Measurements from ENCODE around the gene FAM120AOS.
"Not testable (repeated sequence)": the region's sequence is repeated elsewhere in the genome, so short reads cannot be mapped to it uniquely, and the experiment has no call there.

The FAM120AOS gene

DNA sequence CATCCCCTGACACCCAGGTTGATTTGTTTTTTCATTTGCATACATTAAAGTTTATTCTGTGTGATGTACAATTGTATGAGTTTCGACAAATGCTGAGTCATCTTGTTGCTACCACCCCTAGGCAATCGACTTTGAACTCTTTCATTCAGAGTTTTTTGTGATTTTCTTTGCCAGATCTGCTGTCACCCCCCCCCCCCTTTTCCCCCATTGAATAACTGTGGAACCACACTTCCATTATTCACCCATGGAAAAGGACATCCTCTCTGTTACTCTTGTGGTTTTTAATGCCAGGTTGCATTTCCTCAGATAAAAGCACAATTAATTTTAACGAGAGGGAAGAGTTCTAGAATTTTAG lies 13.7 kb upstream of the FAM120AOS start:
- DNase-seq (ENCODE audit: low read depth): no peak

DNA sequence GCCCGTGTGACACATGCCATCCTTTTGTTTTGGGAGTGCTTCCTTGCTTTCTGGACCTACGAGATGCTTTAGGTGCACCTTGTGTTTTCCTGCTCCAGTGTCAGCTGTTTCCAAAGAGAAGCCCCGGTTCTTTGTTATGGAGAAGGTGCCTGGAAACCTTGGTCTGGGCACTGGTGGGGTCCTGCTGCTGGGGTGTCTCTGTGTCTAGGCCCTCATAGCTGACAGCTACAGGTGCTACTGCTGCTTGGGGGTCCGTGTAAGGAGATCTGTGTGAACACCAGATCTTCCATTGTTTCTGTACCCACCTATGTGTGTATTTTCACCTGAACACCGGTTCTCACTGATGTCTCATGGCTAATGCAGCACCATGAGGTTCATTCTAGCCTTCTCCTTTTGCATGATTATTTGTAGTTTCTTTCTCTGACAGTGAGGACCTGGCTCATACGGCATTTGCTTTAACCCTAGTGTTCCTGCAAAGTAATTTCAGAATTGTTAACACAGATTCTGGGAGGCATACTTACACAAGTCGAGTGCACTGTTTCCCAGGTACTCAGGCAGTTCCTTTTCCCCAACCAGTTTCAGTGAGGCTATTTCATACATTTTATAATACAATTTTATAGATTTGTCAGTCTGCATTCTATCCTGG lies 13.2 kb upstream of the FAM120AOS start:
- DNase-seq (ENCODE audit: low read depth): no peak

DNA sequence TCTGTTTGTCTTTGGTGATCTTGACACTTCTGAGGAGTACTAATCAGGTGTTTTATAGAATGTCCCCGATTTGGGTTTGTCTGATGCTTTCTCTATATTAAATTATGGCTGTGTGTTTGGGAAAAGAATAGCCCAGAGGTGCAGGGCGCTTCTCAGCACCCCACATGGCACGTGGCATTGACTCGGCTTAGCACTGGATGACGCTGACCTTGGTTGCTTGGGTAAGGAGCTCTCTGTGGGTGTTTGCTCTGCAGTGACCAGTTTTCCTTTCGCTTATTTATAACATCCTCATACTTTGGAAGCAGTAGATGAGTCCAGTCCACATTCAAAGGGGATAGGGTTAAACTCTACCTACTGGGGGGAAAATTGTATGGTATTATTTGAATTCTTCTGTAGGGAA lies 12.5 kb upstream of the FAM120AOS start:
- no peak for DNase-seq (ENCODE audit: low read depth)

DNA sequence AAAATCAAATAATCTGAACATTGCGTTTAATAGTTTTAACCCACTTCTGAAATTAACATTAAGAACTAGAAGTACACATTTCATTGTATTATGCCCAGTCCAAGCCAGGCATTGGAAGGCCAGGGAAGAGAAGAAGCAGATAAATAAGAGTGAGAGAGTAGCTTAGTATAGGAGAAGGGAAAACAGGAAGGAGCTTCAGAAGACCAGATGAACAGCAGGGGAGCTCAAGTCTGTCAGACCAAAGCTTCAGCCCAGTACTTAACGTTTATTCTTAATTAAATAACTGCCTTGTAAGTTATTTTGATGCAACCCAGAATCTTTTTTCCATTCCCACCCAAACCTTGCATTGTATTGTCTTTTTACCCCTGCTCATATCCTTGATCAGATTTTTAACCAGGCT lies 11.5 kb upstream of the FAM120AOS start:
- no peak for DNase-seq (ENCODE audit: low read depth)

GRCh38 chr9:93464395-93464794 lies 11.0 kb upstream of the FAM120AOS start:
- DNase-seq (ENCODE audit: low read depth): no peak

DNA sequence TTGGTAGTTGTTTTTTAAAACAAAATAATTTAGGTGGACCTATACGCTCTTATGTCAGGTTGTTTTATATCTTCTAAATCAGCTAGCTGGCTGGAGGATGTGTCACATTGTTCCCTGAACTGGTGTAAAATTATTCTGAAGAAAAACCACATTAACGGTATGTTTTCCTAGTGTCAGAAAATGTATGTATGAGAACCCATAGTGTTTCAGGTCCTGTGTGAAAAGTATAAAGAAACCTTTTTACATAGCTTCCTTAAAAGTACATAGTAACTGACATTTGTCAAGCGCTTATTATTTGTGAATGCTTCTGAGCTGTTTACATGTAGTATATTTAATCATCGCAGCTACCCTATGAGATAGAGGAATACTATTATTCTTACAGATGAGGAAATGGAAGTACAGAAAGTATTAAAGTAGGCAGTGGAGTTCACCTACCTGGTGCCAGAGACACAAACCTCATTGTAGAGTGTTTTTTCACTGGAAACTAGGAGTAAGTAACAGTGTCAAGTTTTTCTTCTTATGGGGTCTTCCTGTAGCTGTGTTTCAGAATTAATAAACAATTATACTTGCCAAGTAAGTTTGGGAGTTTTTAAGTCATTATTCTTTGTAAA lies 10.4 kb upstream of the FAM120AOS start:
- no peak for DNase-seq (ENCODE audit: low read depth)

DNA sequence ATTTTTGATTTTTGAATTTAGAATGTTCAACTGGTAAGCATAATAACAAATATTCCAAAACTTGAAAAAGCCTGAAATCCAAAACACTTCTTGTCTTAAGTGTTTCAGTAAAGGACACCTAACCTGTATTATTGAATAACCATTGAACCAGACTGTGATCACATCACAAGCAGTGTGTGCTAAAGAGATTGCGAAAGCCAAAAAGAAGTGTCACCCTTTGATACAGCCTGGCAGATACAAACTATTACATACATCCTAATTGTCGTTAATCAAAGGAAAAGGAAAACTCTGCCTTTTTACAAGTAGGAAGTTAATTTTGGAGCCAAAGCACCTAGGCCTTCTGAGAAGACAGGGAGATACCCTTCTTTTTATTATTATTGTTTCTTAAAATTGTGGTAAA lies 8.4 kb upstream of the FAM120AOS start:
- DNase-seq (ENCODE audit: low read depth): no peak

DNA sequence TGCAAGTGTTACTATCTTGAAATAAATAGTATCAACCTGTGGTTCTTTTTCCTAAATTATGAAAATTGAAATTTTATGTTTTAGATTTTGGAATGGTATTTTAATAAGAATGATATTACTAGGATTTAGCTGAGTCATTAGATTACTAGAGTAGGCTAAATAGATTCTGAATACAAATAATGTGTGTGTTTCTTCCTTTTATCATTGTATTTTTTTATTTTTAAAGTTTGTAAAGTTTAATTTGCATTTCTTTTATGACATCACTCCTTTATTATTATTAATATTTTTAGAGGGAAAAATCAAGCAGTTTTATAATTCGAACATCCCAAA lies 8.0 kb upstream of the FAM120AOS start:
- no peak for DNase-seq (ENCODE audit: low read depth)

DNA sequence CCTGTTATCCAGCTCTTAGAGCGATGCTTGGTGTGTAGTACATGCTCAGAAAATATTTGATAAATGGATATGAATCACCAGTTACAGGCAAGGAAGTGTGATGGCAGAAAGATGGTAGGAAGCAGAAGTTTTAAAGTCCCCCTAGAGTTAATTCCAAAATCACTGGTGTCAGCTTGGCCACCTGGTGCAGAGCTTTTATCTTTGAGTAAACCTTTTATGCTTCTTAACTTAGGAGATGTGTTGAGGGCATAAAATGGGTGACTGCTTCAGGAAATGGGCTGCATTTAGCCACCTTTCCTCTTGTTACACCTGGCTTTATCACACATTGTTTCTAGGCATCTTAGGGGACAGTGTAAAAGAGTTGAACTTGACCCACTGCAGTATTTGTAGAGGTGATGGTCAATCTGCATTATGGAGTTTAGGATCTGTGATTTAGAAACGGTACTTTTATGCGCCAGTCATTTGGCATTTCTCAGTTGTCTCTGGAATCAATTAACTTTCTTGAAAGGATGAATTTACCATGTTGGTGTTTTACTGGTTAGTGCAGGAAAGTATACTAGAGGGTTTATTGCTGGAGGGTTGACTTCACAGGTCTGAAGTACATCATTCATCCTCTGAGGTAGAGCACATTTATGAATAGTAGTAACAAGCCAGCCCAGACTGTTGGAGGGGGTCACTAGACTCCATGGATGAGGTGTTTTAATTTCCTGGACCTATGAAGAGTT lies 7.5 kb upstream of the FAM120AOS start:
- DNase-seq (ENCODE audit: low read depth): no peak

DNA sequence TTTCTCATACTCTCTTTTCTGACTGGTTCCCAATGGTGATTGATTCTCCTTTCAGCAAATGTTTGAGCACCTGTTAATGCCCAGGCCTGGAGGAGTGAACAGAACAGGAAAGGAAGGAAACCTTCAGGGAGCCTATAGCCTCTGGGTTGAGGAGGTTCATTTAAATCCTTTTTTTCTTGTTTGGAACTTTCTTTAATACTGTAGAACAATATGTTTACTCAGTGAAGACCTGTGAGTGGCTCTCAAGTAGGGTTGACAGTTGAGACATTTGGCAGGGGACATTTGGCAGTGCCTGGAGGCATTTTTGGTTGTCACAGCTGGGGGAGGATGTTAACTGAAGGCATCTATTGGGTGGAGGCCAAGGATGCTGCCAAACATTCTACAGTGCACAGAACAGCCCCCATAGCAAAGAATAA lies 6.1 kb upstream of the FAM120AOS start:
- no peak for DNase-seq (ENCODE audit: low read depth)

- no peak for DNase-seq (ENCODE audit: low read depth)
These were observed 5.3 kb upstream of the FAM120AOS start for GRCh38 chr9:93458712-93459111.

- DNase-seq (ENCODE audit: low read depth): no peak
These were observed 3.6 kb upstream of the FAM120AOS start for GRCh38 chr9:93457006-93457405.

DNA sequence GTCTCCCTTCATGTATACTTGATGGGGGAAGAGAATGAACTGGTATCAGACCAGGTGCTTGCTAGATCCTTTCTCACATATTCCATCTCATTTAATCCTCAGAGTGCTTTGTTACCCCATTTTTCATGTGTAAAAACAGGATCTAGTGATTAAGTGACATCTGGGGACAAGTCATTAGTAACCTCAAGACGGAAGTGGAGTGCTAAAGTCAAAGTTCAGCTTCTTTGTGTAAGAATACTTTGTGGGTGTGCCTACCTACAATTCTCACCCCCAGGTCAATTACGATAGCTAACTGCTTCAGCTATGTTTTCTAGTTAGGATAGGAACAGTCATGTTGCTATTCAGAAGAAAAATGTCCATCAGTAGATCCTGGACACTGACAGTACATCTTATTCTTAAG lies 3.1 kb upstream of the FAM120AOS start:
- no peak for DNase-seq (ENCODE audit: low read depth)

- no peak for DNase-seq (ENCODE audit: low read depth)
These were observed 2.6 kb upstream of the FAM120AOS start for GRCh38 chr9:93456022-93456421.

GRCh38 chr9:93452710-93453046 lies 703 bp downstream of the FAM120AOS start:
- DNase-seq (ENCODE audit: low read depth): no peak

DNA sequence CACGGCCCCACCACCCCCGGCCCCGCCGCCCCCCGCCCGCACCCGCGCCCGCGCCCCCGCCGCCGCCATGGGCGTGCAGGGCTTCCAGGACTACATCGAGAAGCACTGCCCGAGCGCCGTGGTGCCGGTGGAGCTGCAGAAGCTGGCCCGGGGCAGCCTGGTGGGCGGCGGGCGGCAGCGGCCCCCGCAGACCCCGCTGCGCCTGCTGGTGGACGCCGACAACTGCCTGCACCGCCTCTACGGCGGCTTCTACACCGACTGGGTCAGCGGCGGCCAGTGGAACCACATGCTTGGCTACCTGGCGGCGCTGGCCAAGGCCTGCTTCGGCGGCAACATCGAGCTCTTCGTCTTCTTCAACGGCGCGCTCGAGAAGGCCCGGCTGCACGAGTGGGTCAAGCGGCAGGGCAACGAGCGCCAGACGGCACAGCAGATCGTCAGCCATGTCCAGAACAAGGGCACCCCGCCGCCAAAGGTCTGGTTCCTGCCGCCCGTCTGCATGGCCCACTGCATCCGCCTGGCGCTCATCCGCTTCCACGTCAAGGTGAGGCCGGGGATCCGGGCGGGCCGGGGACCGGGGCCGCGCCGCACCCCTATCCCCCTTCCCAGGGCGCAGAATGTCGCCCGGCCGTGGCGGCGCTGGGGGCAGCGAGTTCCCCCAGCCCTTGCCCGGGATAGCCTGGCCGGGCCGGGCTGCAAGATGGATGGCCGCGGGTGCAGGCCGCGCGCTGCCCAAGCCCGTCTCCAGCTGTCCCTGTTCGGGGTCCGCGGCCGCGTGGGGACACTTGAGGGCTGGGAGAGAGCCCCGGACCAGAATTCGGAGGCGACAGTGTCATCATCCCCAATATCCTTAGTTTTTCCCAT lies 1.3 kb downstream of the FAM120AOS start:
- DNase-seq (ENCODE audit: low read depth): peak; percentile 17

GRCh38 chr9:93450945-93451815 lies 2.2 kb downstream of the FAM120AOS start, which contains the start of gene FAM120A:
Gene FAM120A, plus strand, starts transcription at chr9:93451685. Its CDS starts 231 bp downstream, at chr9:93451916.
- DNase-seq (ENCODE audit: low read depth): peak; percentile 83

- DNase-seq (ENCODE audit: low read depth): no peak
These were observed 5.7 kb downstream of the FAM120AOS start for GRCh38 chr9:93447655-93448054.

GRCh38 chr9:93446073-93446472 lies 7.3 kb downstream of the FAM120AOS start:
- DNase-seq (ENCODE audit: low read depth): no peak

DNA sequence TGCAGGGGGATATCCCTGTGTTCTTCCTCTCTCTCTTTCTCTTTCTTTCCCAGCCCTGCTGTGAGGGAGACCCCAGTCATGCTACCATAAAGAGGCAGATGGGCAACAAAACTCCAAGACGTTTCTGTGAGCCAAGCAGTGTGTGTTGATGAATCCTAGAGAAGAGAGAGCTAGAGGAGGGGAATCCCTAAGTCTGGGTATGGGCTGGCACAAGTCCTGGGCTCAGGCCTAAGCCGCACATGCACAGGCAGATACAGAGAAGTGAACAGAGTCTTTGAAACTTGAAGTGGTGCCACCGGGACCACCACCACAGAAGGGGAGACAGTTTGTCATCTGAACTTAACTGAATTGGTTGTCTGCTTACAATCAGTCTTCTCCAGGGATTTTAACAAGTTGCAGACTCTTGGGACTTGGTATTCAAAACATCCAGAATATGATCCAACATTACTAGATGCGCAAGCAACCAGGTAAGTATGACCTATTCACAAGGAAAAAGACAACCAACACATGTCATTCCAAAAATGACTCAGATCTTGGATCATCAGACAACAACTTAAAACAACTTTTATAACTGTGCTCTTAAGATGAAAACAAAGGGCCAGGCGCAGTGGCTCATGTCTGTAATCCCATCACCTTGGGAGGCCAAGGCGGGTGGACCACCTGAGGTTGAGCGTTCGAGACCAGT lies 12.3 kb downstream of the FAM120AOS start:
- DNase-seq (ENCODE audit: low read depth): no peak

- DNase-seq (ENCODE audit: low read depth): not testable (repeated sequence)
These were observed 14.1 kb downstream of the FAM120AOS start for GRCh38 chr9:93439301-93439700.
